K562 (cell line): ENCODE results near the gene SCN7A. TPM values are rescaled to one million over a fixed set of nuclear protein-coding genes. Genes with fewer than 3 reads are reported as not detected.

Experiments
- ARHGAP35 ChIP-seq: fragments of 450-650 bp; IDR thresholded peaks from 2 replicates; pipeline ENCODE4 v1.6.1; 2018; ENCODE audit not compliant: partially characterized antibody
- ERF ChIP-seq: fragments of 450-650 bp; formaldehyde crosslinking; IDR thresholded peaks from 2 replicates; pipeline ENCODE4 v1.4.0; 2020; ENCODE audit warnings: mild to moderate bottlenecking, mixed read lengths
- NFIX ChIP-seq: fragments of 250-450 bp; sonication (Bioruptor Pico); IDR thresholded peaks from 2 replicates; pipeline ENCODE4 v1.4.0; 2020; ENCODE audit warnings: low read depth, mild to moderate bottlenecking, moderate library complexity
- OTX1 ChIP-seq: fragments of 450-650 bp; formaldehyde crosslinking; IDR thresholded peaks from 2 replicates; pipeline ENCODE4 v1.4.0; 2022; ENCODE audit warnings: mild to moderate bottlenecking
- RERE ChIP-seq: sonication (generic); formaldehyde crosslinking; IDR thresholded peaks from 2 replicates; pipeline ENCODE4 v1.8.0; 2023; ENCODE audit warnings: missing genetic modification reagents, mild to moderate bottlenecking, borderline replicate concordance
- ZBTB26 ChIP-seq: fragments of 450-650 bp; formaldehyde crosslinking; IDR thresholded peaks from 2 replicates; pipeline ENCODE4 v1.4.0; 2022; ENCODE audit warnings: missing genetic modification characterization
- ZNF408 ChIP-seq: fragments of 250-450 bp; sonication (Bioruptor Pico); IDR thresholded peaks from 2 replicates; pipeline ENCODE4 v1.4.0; 2020; ENCODE audit warnings: low read depth, mild to moderate bottlenecking, moderate library complexity
- polyA plus RNA-seq, 8 experiments: library from polyadenylated mRNA; depleted of rRNA in 4 of 8; stranded (reverse) in 5 of 8; unstranded in 3 of 8; fragments of >200 nt; fragmentation: Nextera tagmentation in 2 of 8; fragmentation: Illumina TruSeq in 1 of 8; extraction: Ambion mirVana in 2 of 8; extraction: Trizol in 1 of 8; gene quantifications; 2 replicates each; pipeline versions ENCODE4 v1.2.1 to v1.2.3, GENCODE V29; 2011 to 2014; ENCODE audit warnings: inconsistent platforms in 1 of 8, missing spikeins in 1 of 8
- total RNA-seq, 7 experiments: library from RNA; depleted of rRNA in 6 of 7; stranded (reverse); fragments of >200 nt in 6 of 7; fragmentation: Illumina TruSeq in 2 of 7; extraction: Trizol in 2 of 7; gene quantifications; 2 replicates each; pipeline versions ENCODE4 v1.2.1 to v1.2.3, GENCODE V29; 2011 to 2021; ENCODE audit warnings: low replicate concordance in 1 of 7

Gene SCN7A
- total and polyA plus RNA-seq, 9 of the 15 experiments (the other 6 are each of a cell fraction or from before 2014, with no cell fraction given) = under 0.01 to 0.05 (median 0.03) TPM; not detected in 3

GRCh38 chr2:166360906-166361305 is 133.1 kb downstream of the SCN7A start (continued):
- TF ChIP-seq RERE = no peak
- no peak for TF ChIP-seq ARHGAP35
- TF ChIP-seq OTX1 (CRISPR knock-in tag) = no peak
- no peak for TF ChIP-seq ERF (CRISPR knock-in tag)
- TF ChIP-seq ZBTB26 (CRISPR knock-in tag) = no peak
- TF ChIP-seq ZNF408 = no peak
- no peak for TF ChIP-seq NFIX (CRISPR knock-in tag)
